GM19372 (cell line): ENCODE data around the gene SEPTIN8.

ENCODE experiments used
- ATAC-seq: cut with Tn5 transposase; IDR thresholded peaks from one replicate; pipeline ENCODE4 v1.9.1; 2021; ENCODE audit warnings: mild to moderate bottlenecking, low read depth, moderate library complexity; ENCODE audit not compliant: unreplicated experiment

SEPTIN8 gene

GRCh38 chr5:132788508-132788907 is 11.5 kb upstream of the SEPTIN8 start:
- no peak for ATAC-seq

DNA sequence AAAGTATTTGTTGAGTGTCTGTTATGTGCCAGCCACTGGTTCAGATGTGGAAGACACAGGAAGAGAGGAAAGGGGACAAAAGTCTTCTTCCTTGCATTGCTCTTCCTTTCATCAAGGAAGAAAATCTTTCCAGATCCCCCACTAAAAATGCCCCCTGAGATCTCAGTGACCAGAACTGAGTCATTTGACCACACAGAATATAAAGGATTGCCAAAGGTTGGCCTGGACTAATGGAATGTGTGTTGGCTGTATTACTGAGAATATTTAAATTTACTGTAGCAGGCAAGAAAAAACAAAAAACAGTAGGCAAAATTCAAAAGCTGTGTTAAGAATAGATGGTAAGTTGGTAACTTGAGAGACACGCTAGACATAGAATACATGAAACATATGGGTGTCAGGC is 10.0 kb upstream of the SEPTIN8 start:
- no peak for ATAC-seq

GRCh38 chr5:132785864-132786263 is 8.8 kb upstream of the SEPTIN8 start:
- no peak for ATAC-seq

- no peak for ATAC-seq
Measured at GRCh38 chr5:132785365-132785764, 8.3 kb upstream of the SEPTIN8 start.

DNA sequence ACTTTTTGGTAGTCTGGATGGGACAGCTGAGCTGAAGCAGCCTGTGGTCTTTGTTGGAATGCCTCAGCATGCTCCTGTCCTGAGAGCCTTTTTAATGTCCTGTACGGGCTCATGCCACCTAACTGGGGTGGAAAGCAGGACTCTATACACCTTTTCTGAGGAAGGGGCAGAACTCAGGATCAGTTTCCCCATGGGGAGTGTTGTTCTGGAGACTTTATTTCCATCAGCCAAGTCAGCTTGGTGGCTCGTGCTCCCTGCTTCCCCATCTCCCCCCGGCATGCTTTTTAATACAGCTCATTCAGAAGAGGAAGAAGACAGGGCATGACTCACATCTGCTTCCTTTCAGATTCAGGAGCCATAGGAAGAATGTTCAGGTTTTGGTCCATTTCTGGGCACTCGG is 5.1 kb upstream of the SEPTIN8 start:
- no peak for ATAC-seq

DNA sequence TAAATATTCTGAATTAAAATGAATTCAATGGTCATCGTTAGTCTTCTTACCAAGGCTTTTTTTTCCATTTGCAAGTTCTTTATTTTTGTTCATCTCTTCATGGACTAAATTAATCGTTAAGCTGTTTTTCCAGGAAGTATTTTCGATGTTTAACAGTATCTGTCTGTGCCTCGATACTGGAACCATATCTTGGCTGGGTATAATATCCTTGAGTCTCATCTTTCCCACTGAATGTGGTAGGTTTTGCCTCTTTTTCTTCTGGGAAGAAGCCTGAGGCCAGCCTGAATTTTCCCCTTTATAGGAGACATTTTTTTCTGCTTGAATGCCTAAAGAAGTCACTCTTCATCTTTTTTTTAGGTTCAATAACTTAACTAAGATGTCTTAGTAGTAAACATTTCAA is 4.0 kb upstream of the SEPTIN8 start:
- no peak for ATAC-seq

GRCh38 chr5:132780577-132780976 is 3.5 kb upstream of the SEPTIN8 start:
- no peak for ATAC-seq

DNA sequence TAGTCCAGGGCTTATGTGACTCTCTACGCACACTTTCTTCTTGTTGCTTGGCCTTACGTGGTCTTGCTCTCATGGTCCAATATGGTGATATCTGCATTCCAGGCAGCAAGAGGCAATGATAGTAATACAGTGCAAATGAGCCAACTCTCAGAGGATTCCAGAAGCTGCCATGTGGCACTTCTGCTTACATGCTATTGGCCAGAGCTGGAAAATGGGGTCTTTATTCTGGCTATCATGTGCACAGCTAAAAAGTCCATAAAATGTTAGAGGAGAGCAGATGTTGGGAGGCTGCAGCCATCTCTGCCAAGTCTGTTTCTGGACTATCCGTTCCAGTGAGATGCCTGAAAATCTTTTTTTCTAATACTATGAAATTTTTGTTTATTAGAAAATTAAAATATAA is 2.9 kb upstream of the SEPTIN8 start:
- ATAC-seq = no peak

DNA sequence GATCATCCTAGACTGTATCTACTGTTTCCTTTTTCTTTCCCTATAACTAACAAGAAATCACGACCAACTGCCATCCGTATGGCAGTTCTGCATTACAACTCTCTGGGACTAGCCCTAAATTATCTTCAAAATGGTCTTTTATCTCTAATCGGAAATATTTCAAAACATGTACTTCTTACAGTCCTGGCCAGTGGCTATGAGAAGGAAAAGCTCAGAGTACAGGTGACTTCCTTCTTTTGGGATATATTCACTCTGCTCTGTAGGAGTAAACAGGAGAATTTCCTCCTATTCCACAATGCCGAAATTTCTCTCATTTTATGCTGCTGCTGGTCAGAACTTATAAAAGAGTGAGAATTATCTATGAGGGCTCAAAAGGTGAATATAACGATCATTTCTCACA is 1.8 kb upstream of the SEPTIN8 start:
- no peak for ATAC-seq

DNA sequence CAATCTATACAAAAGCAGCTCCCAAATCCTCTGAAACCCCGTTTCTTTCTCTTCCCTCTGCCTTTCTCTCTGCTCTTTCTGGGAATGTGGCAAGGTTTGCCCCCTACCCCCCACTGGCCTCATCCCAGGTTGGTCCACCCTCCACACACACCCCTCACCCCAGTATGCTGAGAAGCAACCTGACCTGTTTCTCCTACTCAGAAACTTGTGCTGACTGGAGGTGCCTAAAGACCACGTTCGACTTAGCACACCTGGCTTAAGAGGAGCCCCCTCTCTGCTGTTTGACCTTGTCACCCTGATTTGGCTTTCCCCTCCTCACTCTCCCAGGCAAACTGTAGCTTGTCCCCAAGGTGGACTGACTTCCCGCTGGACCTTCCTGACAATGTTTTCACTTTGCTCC is 1.1 kb upstream of the SEPTIN8 start:
- ATAC-seq = no peak

DNA sequence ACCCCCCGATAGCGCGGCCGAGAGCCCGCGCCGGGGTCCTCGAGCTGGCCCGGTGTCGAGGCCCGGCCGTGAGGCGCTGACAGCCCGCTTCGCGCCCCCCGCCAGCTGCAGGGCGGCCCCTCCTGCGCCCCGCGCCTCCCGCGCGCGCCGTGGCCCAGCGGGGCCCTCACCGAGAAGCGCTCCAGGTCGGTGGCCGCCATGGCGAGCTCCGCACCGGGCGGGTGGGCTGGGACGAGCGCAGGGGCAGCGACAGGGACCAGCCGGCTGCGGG is 166 bp downstream of the SEPTIN8 start:
- no peak for ATAC-seq

GRCh38 chr5:132776131-132776937 is 705 bp downstream of the SEPTIN8 start:
- peak; percentile 13 for ATAC-seq

- ATAC-seq = no peak
Measured at GRCh38 chr5:132775476-132775961, 1.5 kb downstream of the SEPTIN8 start.

DNA sequence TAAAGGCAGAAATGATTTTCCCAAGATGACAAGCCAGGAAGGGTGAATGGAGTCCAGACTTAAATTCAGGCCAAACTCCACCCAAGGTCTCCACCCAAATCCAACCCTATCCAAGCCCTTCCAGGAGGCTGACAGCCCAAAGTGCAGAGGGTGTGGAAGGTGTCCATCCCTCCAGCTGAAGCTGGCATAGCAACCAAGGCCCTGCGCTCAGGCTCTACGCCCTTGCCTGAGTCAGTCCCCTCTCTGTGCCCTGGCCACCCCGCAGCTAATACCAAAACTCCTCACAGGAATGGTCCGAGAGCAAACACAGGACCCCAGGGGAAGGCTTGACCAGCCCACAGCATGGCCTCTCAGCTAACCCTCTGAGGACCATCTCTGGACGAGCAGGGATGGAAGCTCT is 2.1 kb downstream of the SEPTIN8 start:
- ATAC-seq = no peak

- no peak for ATAC-seq
Measured at GRCh38 chr5:132774406-132774805, 2.6 kb downstream of the SEPTIN8 start.

DNA sequence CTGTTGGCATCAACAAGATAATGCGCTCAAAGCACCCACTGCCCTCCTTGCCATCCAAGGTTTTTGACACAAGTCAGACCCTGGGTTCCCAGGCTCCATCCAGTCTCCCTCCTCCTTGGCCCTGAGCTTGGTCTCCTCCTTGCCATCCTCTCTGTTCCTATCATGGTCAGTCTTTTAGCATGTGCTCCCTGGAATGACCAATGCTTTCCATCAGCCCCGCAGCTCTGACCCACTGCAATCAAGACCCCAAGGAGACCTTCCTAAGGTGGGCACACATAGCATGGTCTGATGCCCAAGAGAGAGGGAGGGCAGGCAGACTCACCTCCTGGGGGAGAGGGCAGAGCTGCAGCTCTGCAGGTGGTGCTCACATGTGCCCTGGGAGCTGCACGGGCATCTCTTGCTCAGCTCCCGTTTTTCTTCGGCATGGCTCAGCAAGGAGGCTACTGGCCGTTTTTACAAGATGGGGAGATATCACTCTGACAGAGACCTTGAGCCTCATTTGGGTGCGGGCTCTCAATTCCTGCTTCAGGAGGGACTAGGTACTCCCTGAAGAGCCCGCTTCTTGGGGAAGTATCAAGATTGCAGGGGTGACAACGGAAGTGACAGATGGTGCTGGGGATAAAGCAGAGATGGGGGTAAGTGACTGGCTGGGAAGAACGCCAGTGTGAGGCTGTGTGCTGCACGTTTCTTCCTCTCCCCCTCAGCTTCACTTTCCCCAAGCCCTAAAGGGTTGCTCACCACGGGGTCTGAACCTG is 3.3 kb downstream of the SEPTIN8 start:
- no peak for ATAC-seq

DNA sequence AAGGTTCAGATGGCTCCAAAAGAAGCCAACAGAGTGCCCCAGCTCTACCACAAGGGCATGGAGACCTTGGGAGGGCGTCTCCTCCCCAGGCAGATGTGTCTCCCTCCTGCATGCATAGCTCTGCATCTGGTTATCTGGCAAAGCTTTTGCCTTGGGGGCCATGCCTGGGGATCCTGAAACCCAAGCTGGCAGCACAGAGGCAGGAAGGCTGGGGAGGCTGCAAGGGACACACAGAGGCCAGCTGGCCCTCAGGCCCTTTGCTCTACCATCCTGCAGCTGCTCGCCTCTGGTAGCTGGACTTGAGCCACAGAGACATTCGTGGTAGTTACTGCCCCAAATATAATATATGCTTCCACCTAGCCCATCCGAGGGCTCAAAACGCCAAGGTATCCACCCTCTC is 3.9 kb downstream of the SEPTIN8 start:
- ATAC-seq = no peak

- no peak for ATAC-seq
Measured at GRCh38 chr5:132772291-132773070, 4.6 kb downstream of the SEPTIN8 start.

DNA sequence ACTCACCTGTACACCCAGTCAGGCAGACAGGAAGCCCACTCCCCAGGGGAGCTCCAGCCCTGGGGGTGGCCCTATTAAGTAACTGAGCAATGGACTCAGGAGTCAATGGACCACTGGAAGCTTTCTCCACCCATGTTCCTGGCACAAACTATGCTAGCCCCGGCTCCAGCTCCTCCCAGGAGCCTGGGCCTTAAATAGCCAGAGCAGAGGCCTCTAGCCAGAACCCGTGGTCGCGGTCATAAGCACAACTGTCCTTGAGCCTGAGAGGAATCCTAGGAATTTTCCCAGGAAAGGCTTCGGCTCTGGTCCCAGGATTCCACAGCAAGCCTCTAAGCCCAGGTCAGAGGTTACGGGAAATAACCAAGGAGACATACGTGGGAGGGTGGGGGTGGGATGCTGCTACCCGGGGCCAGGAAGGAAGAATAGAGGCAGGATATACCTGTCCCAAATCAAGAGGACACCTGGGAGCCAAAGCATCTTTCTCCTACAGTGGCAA is 5.5 kb downstream of the SEPTIN8 start:
- no peak for ATAC-seq

DNA sequence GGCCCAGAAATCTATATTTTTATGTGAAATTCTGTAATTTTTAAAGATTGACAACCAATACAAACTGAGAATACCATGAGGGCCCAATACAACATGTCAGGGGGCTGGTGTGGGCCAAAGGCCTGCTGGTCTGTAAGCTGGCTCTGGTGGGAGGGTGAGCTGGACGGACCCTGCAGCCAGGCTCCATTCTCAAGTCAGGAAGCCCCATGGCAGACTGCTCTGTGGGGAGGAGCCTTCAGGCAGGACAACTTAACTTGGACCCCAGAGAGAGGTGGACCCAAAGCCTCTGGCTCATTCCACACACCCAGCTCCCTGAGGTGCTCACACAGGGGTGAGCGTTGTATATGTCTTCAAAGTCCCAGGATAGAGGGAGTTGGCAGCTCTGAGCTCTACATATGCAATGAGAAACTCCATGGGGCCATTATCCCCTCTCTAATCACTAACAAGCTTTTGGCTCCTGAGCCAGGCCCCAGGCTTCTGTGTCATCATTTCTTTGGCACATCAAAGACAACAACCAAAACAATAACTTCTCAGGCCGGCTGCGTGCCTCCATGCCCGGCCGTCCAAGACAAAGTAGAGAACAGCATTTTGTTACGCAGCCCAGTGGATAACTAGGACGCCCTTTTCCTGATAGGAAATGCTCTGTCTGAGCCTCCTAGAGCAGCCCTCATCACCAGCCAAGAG is 6.4 kb downstream of the SEPTIN8 start:
- ATAC-seq = no peak

GRCh38 chr5:132768485-132768868 is 8.6 kb downstream of the SEPTIN8 start:
- no peak for ATAC-seq
